HEK293 (cell line): ENCODE measurements around the gene ALG11.

ENCODE experiments used
- CTCF ChIA-PET: fragments of 350-600 bp; formaldehyde crosslinking; extraction: SDS; loops from one replicate; lab custom pipeline; 2021; ENCODE audit warnings: antibody characterized with exemption; lab: Yijun Ruan, JAX
- POLR2A ChIA-PET: fragments of 300-600 bp; formaldehyde crosslinking; extraction: SDS; loops from one replicate; lab custom pipeline; 2020; ENCODE audit warnings: antibody characterized with exemption, inconsistent platforms; lab: Yijun Ruan, JAX
- H3K27ac ChIP-seq: fragments of 200-500 bp; sonication (Bioruptor generic); 2 replicates; pipeline ENCODE4 v1.5.1; 2014; ENCODE audit warnings: low read depth, low read length, control low read depth, inconsistent platforms; ENCODE audit errors: extremely low read depth
- H3K36me3 ChIP-seq, 2 experiments: fragments of 200-500 bp in 1 of 2; sonication (Bioruptor generic) in 1 of 2; 1 replicate in 1 of 2; 2 replicates in 1 of 2; pipeline ENCODE4 v1.5.1; 2014 to 2017; ENCODE audit warnings: inconsistent platforms in 2 of 2, low read length in 2 of 2; ENCODE audit not compliant: control insufficient read depth in 2 of 2, insufficient read depth in 1 of 2
- H3K4me1 ChIP-seq: fragments of 200-500 bp; sonication (Bioruptor generic); 2 replicates; pipeline ENCODE4 v1.5.1; 2014; ENCODE audit warnings: mild to moderate bottlenecking, low read length, inconsistent platforms; ENCODE audit not compliant: control insufficient read depth, insufficient read depth
- H3K4me3 ChIP-seq: 2 replicates; pipeline ENCODE4 v1.5.1; 2011; ENCODE audit warnings: low read depth, mild to moderate bottlenecking, control low read depth, low read length, moderate library complexity
- H3K9me3 ChIP-seq: fragments of 200-500 bp; sonication (Bioruptor generic); 2 replicates; pipeline ENCODE4 v1.5.1; 2014; ENCODE audit warnings: low read depth, low read length, inconsistent platforms; ENCODE audit not compliant: control insufficient read depth, insufficient read depth
- PRDM1 ChIP-seq: fragments of 450-650 bp; formaldehyde crosslinking; IDR thresholded peaks from 2 replicates; pipeline ENCODE4; 2016; ENCODE audit warnings: missing biosample characterization, missing genetic modification characterization
- ZNF114 ChIP-seq: fragments of 450-650 bp; formaldehyde crosslinking; IDR thresholded peaks from 2 replicates; pipeline ENCODE4 v1.5.0; 2017; ENCODE audit warnings: missing biosample characterization, missing genetic modification characterization
- ZNF140 ChIP-seq: fragments of 450-650 bp; formaldehyde crosslinking; IDR thresholded peaks from 2 replicates; pipeline ENCODE4 v1.5.1; 2016; ENCODE audit warnings: missing biosample characterization, missing genetic modification characterization
- ZNF169 ChIP-seq: fragments of 450-650 bp; formaldehyde crosslinking; IDR thresholded peaks from 2 replicates; pipeline ENCODE4 v1.5.1; 2016; ENCODE audit warnings: missing biosample characterization, missing genetic modification characterization
- ZNF248 ChIP-seq: fragments of 450-650 bp; formaldehyde crosslinking; IDR thresholded peaks from 2 replicates; pipeline ENCODE4 v1.5.1; 2017; ENCODE audit warnings: missing biosample characterization, missing genetic modification characterization
- ZNF398 ChIP-seq: fragments of 450-650 bp; formaldehyde crosslinking; IDR thresholded peaks from 2 replicates; pipeline ENCODE4 v1.5.1; 2017; ENCODE audit warnings: missing biosample characterization, missing genetic modification characterization
- ZNF544 ChIP-seq: fragments of 450-650 bp; formaldehyde crosslinking; IDR thresholded peaks from 2 replicates; pipeline ENCODE4 v1.5.0; 2017; ENCODE audit warnings: missing biosample characterization, missing genetic modification characterization
- ZNF660 ChIP-seq: fragments of 450-650 bp; IDR thresholded peaks from 2 replicates; pipeline ENCODE4 v1.5.1; 2018; ENCODE audit warnings: missing biosample characterization, mild to moderate bottlenecking, missing genetic modification characterization
- ZNF701 ChIP-seq: fragments of 450-650 bp; formaldehyde crosslinking; IDR thresholded peaks from 2 replicates; pipeline ENCODE4 v1.5.1; 2016; ENCODE audit warnings: missing biosample characterization, missing genetic modification characterization
- TF ChIP-seq, protein P1 (sequence below): fragments of 450-650 bp; formaldehyde crosslinking; IDR thresholded peaks from 2 replicates; pipeline ENCODE4 v1.5.1; 2017; ENCODE audit warnings: missing biosample characterization, missing genetic modification characterization
- TF ChIP-seq, protein P2 (sequence below): fragments of 450-650 bp; formaldehyde crosslinking; conservative IDR thresholded peaks from 2 replicates; pipeline ENCODE4 v1.5.1; 2016; ENCODE audit warnings: low read depth, missing biosample characterization, missing genetic modification characterization
- TF ChIP-seq, protein P3 (sequence below): fragments of 450-650 bp; formaldehyde crosslinking; IDR thresholded peaks from 2 replicates; pipeline ENCODE4 v1.5.1; 2016; ENCODE audit warnings: missing biosample characterization, missing genetic modification characterization
- TF ChIP-seq, protein P4 (sequence below): fragments of 450-650 bp; formaldehyde crosslinking; IDR thresholded peaks from 2 replicates; pipeline ENCODE4 v1.5.1; 2016; ENCODE audit warnings: missing biosample characterization, missing genetic modification characterization, borderline replicate concordance

Gene ALG11

GRCh38 chr13:52011632-52012511 lies at the start of gene ALG11 (continued):
- TF ChIP-seq, protein P1, sequence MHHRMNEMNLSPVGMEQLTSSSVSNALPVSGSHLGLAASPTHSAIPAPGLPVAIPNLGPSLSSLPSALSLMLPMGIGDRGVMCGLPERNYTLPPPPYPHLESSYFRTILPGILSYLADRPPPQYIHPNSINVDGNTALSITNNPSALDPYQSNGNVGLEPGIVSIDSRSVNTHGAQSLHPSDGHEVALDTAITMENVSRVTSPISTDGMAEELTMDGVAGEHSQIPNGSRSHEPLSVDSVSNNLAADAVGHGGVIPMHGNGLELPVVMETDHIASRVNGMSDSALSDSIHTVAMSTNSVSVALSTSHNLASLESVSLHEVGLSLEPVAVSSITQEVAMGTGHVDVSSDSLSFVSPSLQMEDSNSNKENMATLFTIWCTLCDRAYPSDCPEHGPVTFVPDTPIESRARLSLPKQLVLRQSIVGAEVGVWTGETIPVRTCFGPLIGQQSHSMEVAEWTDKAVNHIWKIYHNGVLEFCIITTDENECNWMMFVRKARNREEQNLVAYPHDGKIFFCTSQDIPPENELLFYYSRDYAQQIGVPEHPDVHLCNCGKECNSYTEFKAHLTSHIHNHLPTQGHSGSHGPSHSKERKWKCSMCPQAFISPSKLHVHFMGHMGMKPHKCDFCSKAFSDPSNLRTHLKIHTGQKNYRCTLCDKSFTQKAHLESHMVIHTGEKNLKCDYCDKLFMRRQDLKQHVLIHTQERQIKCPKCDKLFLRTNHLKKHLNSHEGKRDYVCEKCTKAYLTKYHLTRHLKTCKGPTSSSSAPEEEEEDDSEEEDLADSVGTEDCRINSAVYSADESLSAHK: no peak
- TF ChIP-seq PRDM1 (tag by site-specific recombination) (peak; percentile 92), ZNF398 (tag by site-specific recombination) (no peak), ZNF248 (tag by site-specific recombination) (no peak), ZNF544 (tag by site-specific recombination) (no peak), ZNF169 (no peak), ZNF701 (no peak)
- TF ChIP-seq, protein P2, sequence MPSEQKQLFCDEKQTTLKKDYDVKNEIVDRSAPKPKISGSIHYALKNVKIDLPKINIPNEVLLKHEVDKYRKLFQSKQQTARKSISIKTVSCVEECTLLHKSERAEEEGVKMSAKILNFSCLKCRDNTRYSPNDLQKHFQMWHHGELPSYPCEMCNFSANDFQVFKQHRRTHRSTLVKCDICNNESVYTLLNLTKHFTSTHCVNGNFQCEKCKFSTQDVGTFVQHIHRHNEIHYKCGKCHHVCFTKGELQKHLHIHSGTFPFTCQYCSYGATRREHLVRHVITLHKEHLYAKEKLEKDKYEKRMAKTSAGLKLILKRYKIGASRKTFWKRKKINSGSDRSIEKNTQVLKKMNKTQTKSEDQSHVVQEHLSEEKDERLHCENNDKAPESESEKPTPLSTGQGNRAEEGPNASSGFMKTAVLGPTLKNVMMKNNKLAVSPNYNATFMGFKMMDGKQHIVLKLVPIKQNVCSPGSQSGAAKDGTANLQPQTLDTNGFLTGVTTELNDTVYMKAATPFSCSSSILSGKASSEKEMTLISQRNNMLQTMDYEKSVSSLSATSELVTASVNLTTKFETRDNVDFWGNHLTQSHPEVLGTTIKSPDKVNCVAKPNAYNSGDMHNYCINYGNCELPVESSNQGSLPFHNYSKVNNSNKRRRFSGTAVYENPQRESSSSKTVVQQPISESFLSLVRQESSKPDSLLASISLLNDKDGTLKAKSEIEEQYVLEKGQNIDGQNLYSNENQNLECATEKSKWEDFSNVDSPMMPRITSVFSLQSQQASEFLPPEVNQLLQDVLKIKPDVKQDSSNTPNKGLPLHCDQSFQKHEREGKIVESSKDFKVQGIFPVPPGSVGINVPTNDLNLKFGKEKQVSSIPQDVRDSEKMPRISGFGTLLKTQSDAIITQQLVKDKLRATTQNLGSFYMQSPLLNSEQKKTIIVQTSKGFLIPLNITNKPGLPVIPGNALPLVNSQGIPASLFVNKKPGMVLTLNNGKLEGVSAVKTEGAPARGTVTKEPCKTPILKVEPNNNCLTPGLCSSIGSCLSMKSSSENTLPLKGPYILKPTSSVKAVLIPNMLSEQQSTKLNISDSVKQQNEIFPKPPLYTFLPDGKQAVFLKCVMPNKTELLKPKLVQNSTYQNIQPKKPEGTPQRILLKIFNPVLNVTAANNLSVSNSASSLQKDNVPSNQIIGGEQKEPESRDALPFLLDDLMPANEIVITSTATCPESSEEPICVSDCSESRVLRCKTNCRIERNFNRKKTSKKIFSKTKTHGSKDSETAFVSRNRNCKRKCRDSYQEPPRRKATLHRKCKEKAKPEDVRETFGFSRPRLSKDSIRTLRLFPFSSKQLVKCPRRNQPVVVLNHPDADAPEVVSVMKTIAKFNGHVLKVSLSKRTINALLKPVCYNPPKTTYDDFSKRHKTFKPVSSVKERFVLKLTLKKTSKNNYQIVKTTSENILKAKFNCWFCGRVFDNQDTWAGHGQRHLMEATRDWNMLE (tag by site-specific recombination): no peak; the same call in 1 of the 2 replicates
- TF ChIP-seq, protein P3, sequence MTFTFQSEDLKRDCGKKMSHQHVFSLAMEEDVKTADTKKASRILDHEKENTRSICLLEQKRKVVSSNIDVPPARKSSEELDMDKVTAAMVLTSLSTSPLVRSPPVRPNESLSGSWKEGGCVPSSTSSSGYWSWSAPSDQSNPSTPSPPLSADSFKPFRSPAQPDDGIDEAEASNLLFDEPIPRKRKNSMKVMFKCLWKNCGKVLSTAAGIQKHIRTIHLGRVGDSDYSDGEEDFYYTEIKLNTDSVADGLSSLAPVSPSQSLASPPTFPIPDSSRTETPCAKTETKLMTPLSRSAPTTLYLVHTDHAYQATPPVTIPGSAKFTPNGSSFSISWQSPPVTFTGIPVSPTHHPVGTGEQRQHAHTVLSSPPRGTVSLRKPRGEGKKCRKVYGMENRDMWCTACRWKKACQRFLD (tag by site-specific recombination): 0 out of 2 replicates have a peak, but pooled peaks have one; percentile 48

DNA sequence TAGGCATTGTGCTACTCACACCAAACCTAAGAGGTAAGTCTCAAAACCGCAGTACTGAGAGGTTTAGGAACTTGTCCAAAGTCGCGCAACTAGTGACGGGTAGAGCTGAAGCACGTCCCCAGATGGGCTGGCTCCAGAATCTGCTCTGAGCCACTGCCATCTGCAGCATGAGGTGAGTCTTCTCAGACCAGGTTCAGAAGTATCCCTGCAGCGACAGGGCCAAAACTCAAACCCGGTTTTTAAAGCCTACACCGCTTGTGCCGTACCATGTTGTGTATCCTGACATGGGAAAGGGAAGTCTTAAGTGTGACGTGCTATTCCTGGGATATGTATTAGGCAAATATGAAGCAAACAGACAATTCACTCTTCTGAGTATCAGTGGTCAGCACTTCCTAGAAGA lies 46.0 kb upstream of the ALG11 start:
- peaks cover 0 to 11% of the 10 kb centered on the region in 2 experiments; a peak in 2 of 3 replicates for H3K36me3 ChIP-seq
- TF ChIP-seq, protein P4, sequence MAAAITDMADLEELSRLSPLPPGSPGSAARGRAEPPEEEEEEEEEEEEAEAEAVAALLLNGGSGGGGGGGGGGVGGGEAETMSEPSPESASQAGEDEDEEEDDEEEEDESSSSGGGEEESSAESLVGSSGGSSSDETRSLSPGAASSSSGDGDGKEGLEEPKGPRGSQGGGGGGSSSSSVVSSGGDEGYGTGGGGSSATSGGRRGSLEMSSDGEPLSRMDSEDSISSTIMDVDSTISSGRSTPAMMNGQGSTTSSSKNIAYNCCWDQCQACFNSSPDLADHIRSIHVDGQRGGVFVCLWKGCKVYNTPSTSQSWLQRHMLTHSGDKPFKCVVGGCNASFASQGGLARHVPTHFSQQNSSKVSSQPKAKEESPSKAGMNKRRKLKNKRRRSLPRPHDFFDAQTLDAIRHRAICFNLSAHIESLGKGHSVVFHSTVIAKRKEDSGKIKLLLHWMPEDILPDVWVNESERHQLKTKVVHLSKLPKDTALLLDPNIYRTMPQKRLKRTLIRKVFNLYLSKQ (tag by site-specific recombination): no peak
- TF ChIP-seq ZNF114 (tag by site-specific recombination) (no peak), ZNF660 (tag by site-specific recombination) (no peak), ZNF140 (no peak)
- TF ChIP-seq, protein P1: no peak
- TF ChIP-seq, all 188 proteins: peak for 0
- Histone ChIP-seq H3K27ac (no peak overlapping the region), H3K4me1 (no peaks in the 10 kb centered on the region), H3K4me3 (no peak overlapping the region), H3K9me3 (no peaks in the 10 kb centered on the region)
- CTCF ChIA-PET: no interaction called here
- POLR2A ChIA-PET: no interaction called here
